Osteoblast (primary cell): ENCODE results near the gene RASAL3. TPM values are rescaled to one million over a fixed set of nuclear protein-coding genes. Genes with fewer than 3 reads are reported as not detected.

Experiments used
- DNase-seq: peaks from one replicate; pipeline ENCODE4 v3.0.0; 2011; ENCODE audit warnings: low spot score, mixed read lengths; ENCODE audit not compliant: insufficient read length; ENCODE audit errors: missing footprints
- H2AFZ ChIP-seq: 2 replicates; pipeline ENCODE4 v1.6.0; 2011; ENCODE audit warnings: mild to moderate bottlenecking, low read length
- H3K27ac ChIP-seq: 2 replicates; pipeline ENCODE4 v1.5.1; 2011; ENCODE audit warnings: mild to moderate bottlenecking, low read depth, low read length, moderate library complexity
- H3K27me3 ChIP-seq: 2 replicates; pipeline ENCODE4 v1.6.0; 2012; ENCODE audit warnings: mild to moderate bottlenecking, control low read depth, inconsistent platforms, low read length, moderate library complexity; ENCODE audit not compliant: insufficient read depth
- H3K36me3 ChIP-seq: 2 replicates; pipeline ENCODE4 v1.5.1; 2011; ENCODE audit warnings: mild to moderate bottlenecking, low read length, control low read depth, moderate library complexity; ENCODE audit not compliant: insufficient read depth
- H3K4me1 ChIP-seq: 2 replicates; pipeline ENCODE4 v1.5.1; 2011; ENCODE audit warnings: mild to moderate bottlenecking, low read length, control low read depth, moderate library complexity; ENCODE audit not compliant: insufficient read depth
- H3K4me2 ChIP-seq: 2 replicates; pipeline ENCODE4 v1.6.0; 2011; ENCODE audit warnings: mild to moderate bottlenecking, low read length; ENCODE audit not compliant: insufficient read depth
- H3K4me3 ChIP-seq: fragments of 200-600 bp; sonication (generic); 3 replicates; pipeline ENCODE4 v1.5.1; 2012; ENCODE audit warnings: mild to moderate bottlenecking, low read length, inconsistent platforms; ENCODE audit not compliant: insufficient read depth
- H3K79me2 ChIP-seq: 2 replicates; pipeline ENCODE4 v1.6.0; 2012; ENCODE audit warnings: mild to moderate bottlenecking, low read length, control low read depth, inconsistent platforms; ENCODE audit not compliant: insufficient read depth
- H3K9me3 ChIP-seq: 2 replicates; pipeline ENCODE4 v1.5.1; 2011; ENCODE audit warnings: low read depth, low read length, control low read depth
- H4K20me1 ChIP-seq: 2 replicates; pipeline ENCODE4 v1.6.0; 2012; ENCODE audit warnings: mild to moderate bottlenecking, low read length, control low read depth; ENCODE audit not compliant: insufficient read depth
- CTCF ChIP-seq: IDR thresholded peaks from 2 replicates; pipeline ENCODE4 v1.5.1; 2011; ENCODE audit warnings: mild to moderate bottlenecking, low read depth, low read length, moderate library complexity; ENCODE audit errors: extremely low read depth
- total RNA-seq: library from RNA; depleted of rRNA; stranded (reverse); fragments of >200 nt; gene quantifications from 2 replicates; pipeline ENCODE4 v1.2.3, GENCODE V29; 2012

RASAL3 gene
- total RNA-seq, 1 donor: under 0.01 TPM

GRCh38 chr19:15448044-15448777 is 16.1 kb downstream of the RASAL3 start:
- no peak for DNase-seq
- Histone ChIP-seq H3K4me1 (peaks cover 11% of the 10 kb centered on the region), H3K4me3 (no peak overlapping the region), H3K4me2 (peak overlapping the region; percentile 78), H3K79me2 (no peaks in the 10 kb centered on the region), H2AFZ (no peak overlapping the region), H3K9me3 (no peaks in the 10 kb centered on the region), H3K27me3 (no peaks in the 10 kb centered on the region), H3K36me3 (no peaks in the 10 kb centered on the region), H3K27ac (no peak overlapping the region), H4K20me1 (peaks cover 3% of the 10 kb centered on the region)
- TF ChIP-seq CTCF: no peak

DNA sequence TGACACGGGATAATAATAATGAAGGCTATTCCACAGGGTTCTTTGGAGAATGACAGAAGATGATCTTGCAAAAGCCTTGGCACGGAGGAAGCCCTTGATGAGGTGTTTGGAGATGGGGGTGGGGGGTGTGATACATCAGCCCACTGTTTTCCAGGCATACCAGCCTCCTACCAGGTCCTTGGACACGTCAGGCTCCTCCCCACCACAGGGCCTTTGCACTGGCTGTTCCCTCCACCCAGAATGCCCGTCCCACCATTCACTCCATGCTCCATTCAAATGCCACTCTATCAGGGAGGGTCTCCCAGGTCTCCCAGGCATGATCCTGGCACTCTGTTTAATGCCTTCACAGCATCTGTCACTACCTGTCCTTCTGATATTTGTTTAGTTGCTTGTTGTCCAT is 17.3 kb downstream of the RASAL3 start:
- no peak for DNase-seq
- Histone ChIP-seq H3K79me2 (no peaks in the 10 kb centered on the region), H3K36me3 (no peaks in the 10 kb centered on the region), H3K4me2 (no peak overlapping the region), H2AFZ (no peak overlapping the region), H3K27me3 (no peaks in the 10 kb centered on the region), H3K9me3 (no peaks in the 10 kb centered on the region), H4K20me1 (peaks cover 3% of the 10 kb centered on the region), H3K4me1 (peaks cover 5% of the 10 kb centered on the region), H3K4me3 (no peak overlapping the region), H3K27ac (no peak overlapping the region)
- TF ChIP-seq CTCF: no peak

GRCh38 chr19:15445807-15446376 is 18.5 kb downstream of the RASAL3 start:
- H3K4me3 ChIP-seq: no peak overlapping the region
- peak; percentile 88 for DNase-seq
- no peak overlapping the region for H3K4me2 ChIP-seq
- H2AFZ ChIP-seq: no peak overlapping the region
- no peaks in the 10 kb centered on the region for H3K9me3 ChIP-seq
- no peaks in the 10 kb centered on the region for H3K36me3 ChIP-seq
- H4K20me1 ChIP-seq: peaks cover 3% of the 10 kb centered on the region
- H3K79me2 ChIP-seq: no peaks in the 10 kb centered on the region
- no peak overlapping the region for H3K27ac ChIP-seq
- no peak for TF ChIP-seq CTCF
- peaks cover 5% of the 10 kb centered on the region for H3K4me1 ChIP-seq
- no peaks in the 10 kb centered on the region for H3K27me3 ChIP-seq

GRCh38 chr19:15445227-15445605 is 19.1 kb downstream of the RASAL3 start:
- Histone ChIP-seq H3K9me3 (no peaks in the 10 kb centered on the region), H3K4me3 (no peak overlapping the region), H3K36me3 (no peaks in the 10 kb centered on the region), H2AFZ (no peak overlapping the region), H3K4me1 (peaks cover 5% of the 10 kb centered on the region), H3K4me2 (no peak overlapping the region), H4K20me1 (peaks cover 1% of the 10 kb centered on the region), H3K27me3 (no peaks in the 10 kb centered on the region), H3K79me2 (no peaks in the 10 kb centered on the region), H3K27ac (no peak overlapping the region)
- no peak for TF ChIP-seq CTCF
- no peak for DNase-seq
